ENCODE results near the gene BPI.
"Not testable (repeated sequence)": the region's sequence is repeated elsewhere in the genome, so short reads cannot be mapped to it uniquely, and the experiment has no call there.

BPI gene

GRCh38 chr20:38358556-38358955 lies 54.6 kb downstream of the BPI start:
- DNase-seq (ENCODE audit: low read depth, low spot score): no peak

- no peak for DNase-seq (ENCODE audit: low read depth, low spot score)
Measured at GRCh38 chr20:38363004-38363747, 59.2 kb downstream of the BPI start.

- DNase-seq (ENCODE audit: low read depth, low spot score): peak; percentile 7
Measured at GRCh38 chr20:38369389-38369788, 65.4 kb downstream of the BPI start.

GRCh38 chr20:38372806-38373205 lies 68.8 kb downstream of the BPI start:
- DNase-seq (ENCODE audit: low read depth, low spot score): no peak

GRCh38 chr20:38373231-38373867 lies 69.4 kb downstream of the BPI start:
- DNase-seq (ENCODE audit: low read depth, low spot score): no peak

GRCh38 chr20:38373898-38374297 lies 69.9 kb downstream of the BPI start:
- no peak for DNase-seq (ENCODE audit: low read depth, low spot score)

- no peak for DNase-seq (ENCODE audit: low read depth, low spot score)
Measured at GRCh38 chr20:38377039-38377685, 73.2 kb downstream of the BPI start.

DNA sequence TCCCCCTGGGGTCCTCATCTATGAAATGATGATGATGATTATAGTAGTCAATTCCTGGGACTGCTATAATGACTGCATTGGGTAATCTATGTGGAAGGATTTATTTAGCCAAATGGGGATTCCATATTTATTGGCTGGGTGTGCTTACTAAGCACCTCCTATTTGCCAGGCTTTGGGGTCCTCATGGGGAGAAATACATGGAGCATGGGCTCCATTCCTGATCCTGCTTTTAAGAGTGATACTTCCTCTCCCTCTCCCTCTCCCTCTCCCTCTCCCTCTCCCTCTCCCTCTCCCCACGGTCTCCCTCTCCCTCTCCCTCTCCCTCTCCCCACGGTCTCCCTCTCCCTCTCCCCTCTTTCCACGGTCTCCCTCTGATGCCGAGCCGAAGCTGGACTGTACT lies 73.9 kb downstream of the BPI start:
- DNase-seq (ENCODE audit: low read depth, low spot score): not testable (repeated sequence)

GRCh38 chr20:38383147-38383546 lies 79.2 kb downstream of the BPI start:
- no peak for DNase-seq (ENCODE audit: low read depth, low spot score)

GRCh38 chr20:38386004-38386403 lies 82.0 kb downstream of the BPI start:
- no peak for DNase-seq (ENCODE audit: low read depth, low spot score)

- no peak for DNase-seq (ENCODE audit: low read depth, low spot score)
Measured at GRCh38 chr20:38386851-38387250, 82.9 kb downstream of the BPI start.

All from astrocyte of the hippocampus (primary cell).